Ascending aorta (tissue), 2 donors: ENCODE data around the gene MLH1. TPM values are rescaled to one million over a fixed set of nuclear protein-coding genes. Genes with fewer than 3 reads are reported as not detected.
A peak's percentile ranks its signal among the peaks of the same experiment; 100 is the strongest.
"Not testable (repeated sequence)": the region's sequence is repeated elsewhere in the genome, so short reads cannot be mapped to it uniquely, and the experiment has no call there.

Experiments
- DNase-seq, 2 donors: peaks; one replicate each; pipeline ENCODE4 v3.0.0-alpha.2; 2019; ENCODE audit warnings: low spot score in 2 of 2
- H3K27ac ChIP-seq, 2 donors: fragments of 200-600 bp; sonication (generic); one replicate each; pipeline ENCODE4 v1.5.1; 2016 to 2017; ENCODE audit warnings: mild to moderate bottlenecking in 1 of 2
- H3K27me3 ChIP-seq: fragments of 200-600 bp; sonication (generic); one replicate; pipeline ENCODE4 v1.5.1; 2017
- H3K36me3 ChIP-seq, 2 donors: fragments of 200-600 bp; sonication (generic); one replicate each; pipeline ENCODE4 v1.5.1; 2016
- H3K4me1 ChIP-seq, 2 donors: fragments of 200-600 bp; sonication (generic); one replicate each; pipeline ENCODE4 v1.5.1; 2016 to 2017; ENCODE audit warnings: mild to moderate bottlenecking in 1 of 2
- H3K4me3 ChIP-seq, 2 donors: fragments of 200-600 bp; sonication (generic); one replicate each; pipeline ENCODE4 v1.5.1; 2016 to 2017; ENCODE audit warnings: mild to moderate bottlenecking in 1 of 2
- H3K9me3 ChIP-seq, 2 donors: fragments of 200-600 bp; sonication (generic); one replicate each; pipeline ENCODE4 v1.5.1; 2016
- intact Hi-C: fragments of 100-400 bp; cut with DNase I; formaldehyde crosslinking; loops from one replicate; pipeline ENCODE4 v1.15.1; 2023
- total RNA-seq: library from RNA; depleted of rRNA; stranded (reverse); fragments of >200 nt; gene quantifications from one replicate; pipeline ENCODE4 v1.1.0, GENCODE V29; 2016
- TF ChIP-seq, protein P1 (sequence below), 3 experiments: fragments of 200-600 bp in 2 of 3; fragments of 450-650 bp in 1 of 3; sonication (generic) in 2 of 3; IDR thresholded peaks; one replicate each; pipeline ENCODE4 v1.5.1; 2016 to 2019; ENCODE audit warnings: antibody characterized with exemption in 3 of 3, mild to moderate bottlenecking in 1 of 3, moderate library complexity in 1 of 3

MLH1 gene
- total RNA-seq, 1 donor from 2014 or later: 18.0 TPM

DNA sequence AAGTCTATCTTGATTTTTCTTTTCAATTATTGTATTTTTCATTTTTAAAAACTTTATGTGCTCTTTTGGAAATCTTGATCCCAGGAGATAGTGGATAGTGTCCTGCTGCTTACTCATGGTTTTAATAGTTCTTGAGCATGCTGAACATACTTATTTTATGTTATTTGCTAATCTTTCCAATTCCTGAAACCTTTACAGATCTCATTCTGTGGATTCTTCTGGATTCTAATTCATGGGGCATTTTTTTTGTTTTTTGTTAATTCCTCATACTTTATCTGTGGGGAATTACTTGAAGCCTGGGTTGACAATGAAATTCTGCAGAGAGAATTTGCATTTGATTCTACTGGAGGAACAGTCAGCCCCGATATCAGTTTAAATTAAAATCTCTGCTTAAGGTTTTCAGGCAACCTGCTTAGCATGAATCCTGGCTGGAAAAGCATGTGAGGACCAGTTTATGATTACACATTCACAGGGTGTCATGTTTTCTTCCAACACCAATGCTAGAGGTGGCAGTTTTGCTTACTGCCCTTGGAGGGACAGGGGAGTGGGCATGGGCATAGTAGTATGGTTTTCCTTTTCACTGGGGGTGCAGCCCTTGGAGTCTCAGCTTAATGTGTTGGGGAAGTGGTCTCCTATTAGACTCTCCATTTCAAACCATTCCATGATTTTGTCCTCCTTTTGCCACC lies 46.0 kb downstream of the MLH1 start:
- Histone ChIP-seq H3K27me3 (no peaks in the 10 kb centered on the region), H3K36me3 (peaks cover 11 to 37% of the 10 kb centered on the region in 2 donors), H3K4me1 (peaks cover 5 to 10% of the 10 kb centered on the region in 2 donors), H3K27ac (no peak overlapping the region), H3K9me3 (peaks cover 0 to 12% of the 10 kb centered on the region in 2 donors), H3K4me3 (no peak overlapping the region)
- intact Hi-C loops: no loop called here
- TF ChIP-seq, protein P1, sequence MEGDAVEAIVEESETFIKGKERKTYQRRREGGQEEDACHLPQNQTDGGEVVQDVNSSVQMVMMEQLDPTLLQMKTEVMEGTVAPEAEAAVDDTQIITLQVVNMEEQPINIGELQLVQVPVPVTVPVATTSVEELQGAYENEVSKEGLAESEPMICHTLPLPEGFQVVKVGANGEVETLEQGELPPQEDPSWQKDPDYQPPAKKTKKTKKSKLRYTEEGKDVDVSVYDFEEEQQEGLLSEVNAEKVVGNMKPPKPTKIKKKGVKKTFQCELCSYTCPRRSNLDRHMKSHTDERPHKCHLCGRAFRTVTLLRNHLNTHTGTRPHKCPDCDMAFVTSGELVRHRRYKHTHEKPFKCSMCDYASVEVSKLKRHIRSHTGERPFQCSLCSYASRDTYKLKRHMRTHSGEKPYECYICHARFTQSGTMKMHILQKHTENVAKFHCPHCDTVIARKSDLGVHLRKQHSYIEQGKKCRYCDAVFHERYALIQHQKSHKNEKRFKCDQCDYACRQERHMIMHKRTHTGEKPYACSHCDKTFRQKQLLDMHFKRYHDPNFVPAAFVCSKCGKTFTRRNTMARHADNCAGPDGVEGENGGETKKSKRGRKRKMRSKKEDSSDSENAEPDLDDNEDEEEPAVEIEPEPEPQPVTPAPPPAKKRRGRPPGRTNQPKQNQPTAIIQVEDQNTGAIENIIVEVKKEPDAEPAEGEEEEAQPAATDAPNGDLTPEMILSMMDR (IDR thresholded peaks at IDR 0.05): no peak
- DNase-seq: no peak

DNA sequence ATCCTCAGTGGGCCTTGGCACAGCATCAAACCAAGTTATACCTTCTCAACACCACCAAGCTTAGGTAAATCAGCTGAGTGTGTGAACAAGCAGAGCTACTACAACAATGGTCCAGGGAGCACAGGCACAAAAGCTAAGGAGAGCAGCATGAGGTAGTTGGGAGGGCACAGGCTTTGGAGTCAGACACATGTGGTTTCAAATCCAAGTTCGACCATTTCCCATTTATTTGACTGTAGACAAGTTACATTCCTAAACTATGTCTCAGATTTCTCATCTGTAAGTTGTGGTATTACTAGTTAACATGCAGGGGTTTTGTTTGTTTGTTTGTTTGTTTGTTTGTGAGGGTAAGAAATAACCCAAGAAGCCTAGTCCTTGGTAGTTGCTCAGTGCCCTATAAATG lies 46.9 kb downstream of the MLH1 start:
- TF ChIP-seq, protein P1 (IDR thresholded peaks at IDR 0.05): no peak
- peaks cover 5 to 10% of the 10 kb centered on the region in 2 donors for H3K4me1 ChIP-seq
- DNase-seq: no peak
- intact Hi-C loops: no loop called here
- H3K4me3 ChIP-seq: no peak overlapping the region
- H3K27ac ChIP-seq: peak overlapping the region in 1 of 2 donors; percentile 32
- H3K36me3 ChIP-seq: peaks cover 11 to 33% of the 10 kb centered on the region in 2 donors
- H3K27me3 ChIP-seq: no peaks in the 10 kb centered on the region
- H3K9me3 ChIP-seq: peaks cover 0 to 12% of the 10 kb centered on the region in 2 donors

DNA sequence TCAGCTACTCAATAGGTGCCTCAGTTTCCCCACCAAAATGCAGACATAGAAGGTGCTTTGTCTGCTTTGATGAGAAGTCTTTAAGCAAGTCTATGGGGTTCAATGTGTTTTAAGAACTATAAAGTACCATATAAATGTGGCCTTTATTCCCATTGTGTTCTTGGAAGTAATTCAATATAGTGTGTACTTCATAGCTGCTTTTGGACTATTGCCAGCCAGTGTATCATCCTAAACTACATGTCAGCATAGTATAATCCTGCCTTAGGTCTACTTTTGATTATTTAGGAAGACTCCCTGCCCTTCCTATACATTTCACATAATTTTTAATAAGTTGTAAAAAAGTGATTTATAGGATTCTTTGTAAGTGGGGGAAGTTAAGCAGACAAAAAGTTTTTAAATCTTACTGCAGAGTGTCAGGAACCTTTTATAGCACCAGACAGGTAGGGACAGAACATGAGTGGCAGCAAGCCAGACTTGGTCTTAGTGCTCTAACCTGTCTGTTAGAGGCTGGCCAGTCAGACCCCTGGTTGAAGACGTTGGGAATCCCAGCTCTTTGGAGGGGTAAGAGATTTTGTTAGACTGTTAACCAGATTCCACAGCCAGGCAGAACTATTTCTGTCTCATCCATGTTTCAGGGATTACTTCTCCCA lies 48.4 kb downstream of the MLH1 start:
- Histone ChIP-seq H3K4me3 (no peak overlapping the region), H3K27me3 (no peaks in the 10 kb centered on the region), H3K4me1 (peaks cover 5 to 10% of the 10 kb centered on the region in 2 donors), H3K9me3 (peaks cover 0 to 5% of the 10 kb centered on the region in 2 donors), H3K27ac (peak overlapping the region; percentile 45 to 78), H3K36me3 (peaks cover 8 to 27% of the 10 kb centered on the region in 2 donors)
- DNase-seq: no peak
- TF ChIP-seq, protein P1 (IDR thresholded peaks at IDR 0.05): no peak
- intact Hi-C loops: no loop called here

DNA sequence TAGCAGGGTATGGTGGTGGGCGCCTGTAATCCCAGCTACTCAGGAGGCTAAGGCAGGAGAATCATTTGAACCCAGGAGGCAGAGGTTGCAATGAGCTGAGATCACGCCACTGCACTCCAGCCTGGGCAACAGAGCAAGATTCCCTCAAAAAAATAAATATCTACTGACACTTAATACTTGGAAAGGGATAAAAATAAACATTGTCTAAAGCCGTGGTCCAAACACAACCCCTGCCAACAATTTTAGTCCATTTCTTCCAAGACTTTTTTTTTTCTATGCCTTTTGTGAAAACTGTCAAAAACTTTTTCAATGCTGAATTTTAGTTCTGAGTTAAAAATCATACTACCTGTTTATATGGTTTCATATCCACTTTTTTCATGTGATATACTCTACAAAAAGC lies 49.4 kb downstream of the MLH1 start:
- Histone ChIP-seq H3K36me3 (peaks cover 19 to 38% of the 10 kb centered on the region in 2 donors), H3K4me1 (peaks cover 5 to 10% of the 10 kb centered on the region in 2 donors), H3K27ac (peak overlapping the region; percentile 45 to 78)
- H3K27me3 ChIP-seq, H3K9me3 ChIP-seq, intact Hi-C loops, H3K4me3 ChIP-seq, DNase-seq: not testable (repeated sequence)

DNA sequence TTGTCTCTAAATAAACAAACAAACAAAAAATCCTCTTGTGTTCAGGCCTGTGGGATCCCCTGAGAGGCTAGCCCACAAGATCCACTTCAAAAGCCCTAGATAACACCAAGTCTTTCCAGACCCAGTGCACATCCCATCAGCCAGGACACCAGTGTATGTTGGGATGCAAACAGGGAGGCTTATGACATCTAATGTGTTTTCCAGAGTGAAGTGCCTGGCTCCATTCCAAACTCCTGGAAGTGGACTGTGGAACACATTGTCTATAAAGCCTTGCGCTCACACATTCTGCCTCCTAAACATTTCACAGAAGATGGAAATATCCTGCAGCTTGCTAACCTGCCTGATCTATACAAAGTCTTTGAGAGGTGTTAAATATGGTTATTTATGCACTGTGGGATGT lies 57.0 kb downstream of the MLH1 start:
- Histone ChIP-seq H3K27me3 (no peaks in the 10 kb centered on the region), H3K4me1 (peaks cover 12 to 41% of the 10 kb centered on the region in 2 donors), H3K27ac (peak overlapping the region; percentile 55 to 64), H3K4me3 (no peak overlapping the region), H3K36me3 (peaks cover 36 to 65% of the 10 kb centered on the region in 2 donors), H3K9me3 (no peaks in the 10 kb centered on the region)
- TF ChIP-seq, protein P1 (IDR thresholded peaks at IDR 0.05): no peak
- DNase-seq: no peak
- intact Hi-C loops: loop anchor here (5.0 kb wide), 1 partner anchor 58 kb away; the partner anchor contains the start of genes EPM2AIP1 and MLH1

DNA sequence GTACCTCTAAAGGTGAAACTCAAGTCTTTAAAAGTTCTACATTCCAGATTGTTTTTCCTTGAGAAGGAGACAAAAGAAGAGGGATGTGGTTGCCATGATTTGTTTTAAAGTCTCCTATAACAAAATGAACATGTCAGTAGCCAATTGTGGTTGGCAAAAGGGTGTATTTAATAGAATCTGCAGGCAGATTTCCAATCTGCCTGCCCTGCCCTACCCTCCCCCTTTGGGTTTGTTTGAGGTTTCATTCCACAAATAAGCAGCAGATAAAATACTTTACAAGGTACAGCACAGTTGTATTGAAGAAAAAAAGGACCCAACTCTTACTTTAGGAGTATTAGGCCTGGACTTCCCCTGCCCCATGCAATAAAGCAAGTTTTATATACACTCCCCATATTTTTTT lies 59.5 kb downstream of the MLH1 start:
- H3K9me3 ChIP-seq: no peaks in the 10 kb centered on the region
- H3K4me1 ChIP-seq: peaks cover 13 to 61% of the 10 kb centered on the region in 2 donors
- peak overlapping the region; percentile 90 to 92 for H3K27ac ChIP-seq
- H3K36me3 ChIP-seq: peaks cover 21 to 50% of the 10 kb centered on the region in 2 donors
- intact Hi-C loops: loop anchor here (5.0 kb wide), 1 partner anchor 61 kb away; the partner anchor contains the start of genes EPM2AIP1 and MLH1
- no peak for DNase-seq
- TF ChIP-seq, protein P1 (IDR thresholded peaks at IDR 0.05): no peak
- H3K27me3 ChIP-seq: no peaks in the 10 kb centered on the region
- H3K4me3 ChIP-seq: no peak overlapping the region
